ENCODE data around the gene CACNA2D3.
"Not testable (repeated sequence)": the region's sequence is repeated elsewhere in the genome, so short reads cannot be mapped to it uniquely, and the experiment has no call there.

The CACNA2D3 gene

DNA sequence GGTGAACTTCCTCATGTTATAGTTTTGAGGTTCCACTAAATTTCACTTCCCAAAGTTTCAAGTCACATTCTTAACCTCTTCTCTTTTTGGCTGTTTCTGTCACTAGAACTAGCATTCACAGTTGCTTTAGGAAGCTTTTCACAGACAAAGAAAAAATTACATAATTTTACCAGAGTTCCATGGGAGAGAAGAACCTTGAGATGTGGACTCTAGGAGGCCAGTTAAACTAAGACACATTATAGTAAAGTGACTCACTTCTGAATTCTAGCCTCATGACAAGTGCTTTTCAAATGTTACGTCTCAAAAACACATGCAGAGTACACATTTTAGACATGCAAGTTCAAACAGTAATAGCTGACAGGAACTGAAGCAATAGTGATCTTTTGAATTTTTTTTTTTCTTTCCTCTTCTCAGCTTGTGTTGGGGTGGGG, 845.4 kb downstream of the CACNA2D3 start:
- TF ChIP-seq JUND (IDR thresholded peaks at IDR 0.05; ENCODE audit: low read depth) = no peak
- DNase-seq (ENCODE audit: low read depth in 1 of 2, low spot score in 1 of 2) = no peak
- in situ Hi-C loops (cut with HindIII; ENCODE audit: low pct_unique_long_range_greater_than_20kb, low sequenced_read_pairs) = no loop called here

DNA sequence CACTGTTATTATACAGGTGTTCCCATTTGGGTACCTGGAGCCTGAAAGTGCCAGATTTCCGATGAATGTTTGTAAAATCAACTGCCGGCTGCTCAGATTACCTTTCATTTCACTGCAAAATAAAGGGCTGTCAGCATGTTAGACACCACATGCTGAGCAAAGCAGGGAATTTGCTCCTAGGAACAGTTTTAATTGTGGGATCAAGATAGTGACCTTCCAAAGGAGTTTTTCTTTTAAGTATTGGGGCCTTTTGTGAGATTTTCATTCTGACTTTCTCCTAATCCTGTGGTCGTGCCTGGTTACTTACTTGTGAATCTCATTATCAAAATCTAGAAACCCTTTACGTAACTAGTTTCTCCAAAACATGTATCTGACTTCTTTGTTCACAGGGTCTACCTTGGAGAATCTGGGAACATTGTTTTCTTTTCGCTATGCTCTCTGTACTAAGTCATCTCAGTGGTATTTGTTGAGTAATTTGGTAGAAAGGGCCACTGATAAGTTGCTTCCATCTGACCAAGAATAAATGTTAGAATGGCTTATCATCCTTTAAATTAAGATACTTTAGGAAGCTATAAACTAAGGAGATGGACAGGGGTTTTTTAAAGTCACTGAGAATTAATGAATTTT, 846.3 kb downstream of the CACNA2D3 start:
- no peak for TF ChIP-seq JUND (IDR thresholded peaks at IDR 0.05; ENCODE audit: low read depth)
- no peak for DNase-seq (ENCODE audit: low read depth in 1 of 2, low spot score in 1 of 2)
- in situ Hi-C loops (cut with HindIII; ENCODE audit: low pct_unique_long_range_greater_than_20kb, low sequenced_read_pairs) = no loop called here

DNA sequence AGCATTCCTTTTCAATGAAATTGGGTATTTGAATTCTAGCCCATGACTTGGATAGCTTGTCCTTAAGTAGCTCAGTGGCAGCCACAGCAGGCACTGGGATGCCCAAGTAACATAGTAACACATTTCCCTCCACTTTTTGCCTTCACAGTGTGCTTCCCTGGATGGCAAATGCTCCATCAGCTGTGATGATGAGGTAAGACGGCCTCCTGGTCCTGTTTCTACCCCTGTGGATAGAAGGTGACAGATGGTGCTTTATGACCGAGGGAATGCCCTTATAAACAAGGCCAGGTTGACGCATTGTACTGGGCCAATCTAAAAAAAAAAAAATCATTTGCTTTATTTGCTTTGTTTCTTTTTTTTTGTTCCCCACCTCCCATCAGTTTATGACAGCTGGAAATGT, 847.3 kb downstream of the CACNA2D3 start:
- DNase-seq (ENCODE audit: low read depth in 1 of 2, low spot score in 1 of 2) = no peak
- in situ Hi-C loops (cut with HindIII; ENCODE audit: low pct_unique_long_range_greater_than_20kb, low sequenced_read_pairs) = no loop called here
- TF ChIP-seq JUND (IDR thresholded peaks at IDR 0.05; ENCODE audit: low read depth) = no peak

DNA sequence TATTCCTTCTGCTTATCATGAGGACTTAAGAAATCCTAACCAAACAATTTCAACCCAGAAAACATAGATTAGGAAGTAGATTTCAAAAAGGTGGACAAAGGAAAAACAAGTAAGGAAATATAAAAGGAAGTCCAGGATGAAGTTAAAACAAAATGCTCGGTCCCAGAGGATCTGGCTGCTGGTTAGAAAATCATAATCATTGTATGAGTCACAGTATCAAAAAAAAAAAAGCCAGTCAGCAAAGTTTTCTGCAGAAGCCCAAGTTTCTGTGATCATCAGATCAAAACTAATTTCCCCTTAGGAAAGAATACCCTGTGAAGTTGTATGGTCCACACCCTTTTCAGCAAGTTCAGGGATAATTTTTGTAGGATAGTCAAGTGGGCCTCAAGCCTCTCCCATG, 848.5 kb downstream of the CACNA2D3 start:
- no peak for DNase-seq (ENCODE audit: low read depth in 1 of 2, low spot score in 1 of 2)
- no peak for TF ChIP-seq JUND (IDR thresholded peaks at IDR 0.05; ENCODE audit: low read depth)
- in situ Hi-C loops (cut with HindIII; ENCODE audit: low pct_unique_long_range_greater_than_20kb, low sequenced_read_pairs) = no loop called here

DNA sequence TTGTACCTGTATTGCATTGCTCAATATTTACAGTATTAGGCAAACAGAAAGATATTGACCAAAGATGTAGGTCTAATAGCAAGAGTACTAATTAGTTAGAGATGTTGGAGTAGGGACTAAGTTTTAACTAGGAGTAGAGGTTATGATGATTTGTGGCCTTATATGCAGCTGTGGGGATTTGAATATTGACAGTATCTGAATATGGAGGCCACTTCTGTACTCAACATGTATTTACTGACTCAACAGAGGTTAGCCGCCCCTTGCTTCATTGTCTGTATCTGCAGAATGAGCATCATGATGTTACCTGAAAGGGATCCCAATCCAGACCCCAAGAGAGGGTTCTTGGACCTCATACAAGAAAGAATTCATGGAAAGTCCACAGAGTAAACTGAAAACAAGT, 855.1 kb downstream of the CACNA2D3 start:
- no peak for DNase-seq (ENCODE audit: low read depth in 1 of 2, low spot score in 1 of 2)
- TF ChIP-seq JUND (IDR thresholded peaks at IDR 0.05; ENCODE audit: low read depth) = no peak
- in situ Hi-C loops (cut with HindIII; ENCODE audit: low pct_unique_long_range_greater_than_20kb, low sequenced_read_pairs) = no loop called here

DNA sequence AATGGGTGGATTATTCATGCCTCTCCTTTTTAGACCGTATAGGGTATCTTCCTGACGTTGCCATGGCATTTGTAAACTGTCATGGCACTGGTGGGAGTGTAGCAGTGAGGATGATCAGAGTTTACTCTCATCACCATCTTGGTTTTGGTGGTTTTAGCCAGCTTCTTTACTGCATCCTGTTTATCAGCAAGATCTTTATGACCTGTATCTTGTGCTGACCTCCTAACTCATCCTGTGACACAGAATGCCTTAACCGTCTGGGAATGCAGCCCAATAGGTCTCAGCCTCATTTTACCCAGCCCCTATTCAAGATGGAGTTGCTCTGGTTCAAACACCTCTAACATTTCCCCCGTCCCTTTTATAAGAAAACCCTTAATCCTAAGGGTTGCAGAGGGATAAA, 855.6 kb downstream of the CACNA2D3 start:
- in situ Hi-C loops (cut with HindIII; ENCODE audit: low pct_unique_long_range_greater_than_20kb, low sequenced_read_pairs); DNase-seq (ENCODE audit: low read depth in 1 of 2, low spot score in 1 of 2): not testable (repeated sequence)

DNA sequence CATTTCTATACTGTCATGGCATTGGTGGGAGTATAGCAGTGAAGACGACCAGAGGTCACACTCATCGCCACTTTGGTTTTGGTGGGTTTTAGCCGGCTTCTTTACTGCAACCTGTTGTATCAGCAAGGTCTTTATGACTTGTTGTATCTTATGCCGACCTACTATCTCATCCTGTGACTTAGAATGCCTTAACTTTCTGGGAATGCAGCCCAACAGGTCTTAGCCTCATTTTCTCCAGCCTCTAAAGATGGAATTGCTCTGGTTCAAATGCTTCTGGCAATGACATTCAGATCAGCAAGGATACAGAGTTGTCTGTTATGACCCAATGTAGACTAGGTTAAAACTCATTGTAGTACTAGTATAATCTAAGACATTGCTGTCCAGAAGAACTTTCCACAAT, 860.5 kb downstream of the CACNA2D3 start:
- TF ChIP-seq JUND (IDR thresholded peaks at IDR 0.05; ENCODE audit: low read depth) = no peak
- in situ Hi-C loops (cut with HindIII; ENCODE audit: low pct_unique_long_range_greater_than_20kb, low sequenced_read_pairs) = no loop called here
- no peak for DNase-seq (ENCODE audit: low read depth in 1 of 2, low spot score in 1 of 2)

DNA sequence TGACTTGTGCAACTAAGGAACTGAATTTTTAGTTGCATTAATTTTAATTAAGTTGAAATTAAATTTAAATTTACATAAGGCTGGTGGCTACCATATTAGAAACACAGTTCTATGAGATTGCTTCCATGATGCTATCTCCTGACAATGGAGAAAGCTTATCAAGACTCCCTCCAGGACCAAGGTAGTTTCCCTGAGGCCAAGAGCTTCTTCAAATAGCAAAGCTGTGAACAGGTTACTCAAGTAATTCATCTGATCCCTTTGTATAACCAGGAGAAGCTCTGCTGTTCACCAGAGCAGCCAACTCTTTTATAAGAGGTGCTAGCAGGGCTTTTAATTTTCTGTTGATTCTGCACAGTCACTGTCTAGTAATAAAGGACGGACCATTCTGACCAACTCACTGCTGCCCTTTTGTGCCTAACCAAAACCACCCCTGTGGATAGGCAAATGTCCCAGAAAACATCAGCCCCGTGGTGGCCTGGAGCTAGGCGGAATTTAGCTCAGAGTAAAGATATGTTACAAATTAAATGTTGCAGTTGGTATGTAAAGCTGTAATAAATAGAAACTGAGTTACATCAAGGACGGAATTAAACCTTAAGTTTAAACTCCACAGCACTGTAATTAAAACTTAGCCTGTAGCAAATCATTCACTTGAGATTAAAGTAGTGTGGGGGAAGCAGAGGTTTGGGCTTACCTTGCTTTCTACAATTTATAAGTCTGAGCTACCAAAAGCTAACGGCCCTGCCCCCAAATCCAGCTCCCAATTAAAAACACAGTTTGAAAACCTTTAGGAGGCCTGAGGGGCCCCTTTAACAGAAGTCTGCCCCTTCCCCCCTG, 861.1 kb downstream of the CACNA2D3 start:
- TF ChIP-seq JUND (IDR thresholded peaks at IDR 0.05; ENCODE audit: low read depth) = no peak
- no peak for DNase-seq (ENCODE audit: low read depth in 1 of 2, low spot score in 1 of 2)
- in situ Hi-C loops (cut with HindIII; ENCODE audit: low pct_unique_long_range_greater_than_20kb, low sequenced_read_pairs) = no loop called here

DNA sequence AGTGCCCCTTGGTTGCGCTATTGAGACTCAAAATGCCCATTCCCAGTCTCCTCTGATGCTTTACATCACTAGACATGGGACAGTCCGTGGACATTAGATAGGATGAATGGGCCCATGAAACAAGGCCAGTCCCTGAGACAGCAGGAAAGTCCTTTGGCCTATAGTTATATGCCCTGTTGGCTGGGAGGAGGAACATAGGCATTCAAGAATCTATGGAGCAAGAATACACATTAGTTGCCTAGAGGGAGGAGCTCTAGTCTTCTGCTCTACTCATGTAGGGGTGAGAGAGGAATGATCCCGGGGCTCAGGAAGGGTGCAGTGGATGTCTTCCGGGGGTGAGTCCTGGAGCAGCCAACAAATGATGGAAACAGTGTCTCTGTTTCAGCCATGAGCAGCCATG, 863.5 kb downstream of the CACNA2D3 start:
- in situ Hi-C loops (cut with HindIII; ENCODE audit: low pct_unique_long_range_greater_than_20kb, low sequenced_read_pairs) = no loop called here
- DNase-seq (ENCODE audit: low read depth in 1 of 2, low spot score in 1 of 2) = no peak
- TF ChIP-seq JUND (IDR thresholded peaks at IDR 0.05; ENCODE audit: low read depth) = no peak

DNA sequence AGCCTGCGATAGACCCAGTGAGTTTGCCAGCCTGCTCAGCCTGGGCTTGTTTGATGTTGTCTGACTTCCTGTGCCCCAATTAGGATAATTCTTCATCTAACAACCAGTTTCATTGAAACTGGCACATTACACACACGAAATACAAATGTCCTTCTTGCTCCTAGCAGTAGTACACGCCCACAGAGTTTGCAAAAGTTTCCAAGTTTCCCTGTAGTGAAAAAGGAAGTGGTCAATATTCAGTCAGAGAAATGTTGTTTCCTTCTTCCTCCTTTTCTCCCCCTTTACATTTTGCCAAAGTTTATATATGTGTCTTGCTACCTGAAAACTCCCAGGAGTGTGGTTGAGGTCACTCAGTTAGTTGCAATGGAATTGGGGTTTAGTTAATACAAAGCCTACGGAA, 863.9 kb downstream of the CACNA2D3 start:
- in situ Hi-C loops (cut with HindIII; ENCODE audit: low pct_unique_long_range_greater_than_20kb, low sequenced_read_pairs) = no loop called here
- no peak for DNase-seq (ENCODE audit: low read depth in 1 of 2, low spot score in 1 of 2)
- no peak for TF ChIP-seq JUND (IDR thresholded peaks at IDR 0.05; ENCODE audit: low read depth)

DNA sequence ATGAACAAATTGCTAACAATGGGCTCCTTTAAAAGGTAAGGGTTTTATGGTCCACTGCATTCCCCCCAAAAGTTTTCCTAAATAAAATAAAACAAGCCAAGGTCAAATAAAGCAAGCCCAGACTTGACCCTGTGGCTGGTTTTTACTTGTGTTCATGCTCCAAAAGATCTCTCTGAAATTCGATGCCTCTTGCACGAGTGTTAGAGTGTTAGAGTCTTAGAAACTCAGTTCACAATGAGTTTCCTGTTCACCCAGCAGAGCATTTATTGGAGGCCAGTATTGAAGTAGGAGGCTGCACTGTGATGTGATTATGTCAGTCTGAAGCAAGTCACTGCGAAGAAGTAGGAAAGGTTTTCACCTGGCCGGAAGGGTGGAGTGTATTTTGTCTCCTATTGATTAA, 865.4 kb downstream of the CACNA2D3 start:
- no peak for DNase-seq (ENCODE audit: low read depth in 1 of 2, low spot score in 1 of 2)
- TF ChIP-seq JUND (IDR thresholded peaks at IDR 0.05; ENCODE audit: low read depth) = no peak
- in situ Hi-C loops (cut with HindIII; ENCODE audit: low pct_unique_long_range_greater_than_20kb, low sequenced_read_pairs) = no loop called here

DNA sequence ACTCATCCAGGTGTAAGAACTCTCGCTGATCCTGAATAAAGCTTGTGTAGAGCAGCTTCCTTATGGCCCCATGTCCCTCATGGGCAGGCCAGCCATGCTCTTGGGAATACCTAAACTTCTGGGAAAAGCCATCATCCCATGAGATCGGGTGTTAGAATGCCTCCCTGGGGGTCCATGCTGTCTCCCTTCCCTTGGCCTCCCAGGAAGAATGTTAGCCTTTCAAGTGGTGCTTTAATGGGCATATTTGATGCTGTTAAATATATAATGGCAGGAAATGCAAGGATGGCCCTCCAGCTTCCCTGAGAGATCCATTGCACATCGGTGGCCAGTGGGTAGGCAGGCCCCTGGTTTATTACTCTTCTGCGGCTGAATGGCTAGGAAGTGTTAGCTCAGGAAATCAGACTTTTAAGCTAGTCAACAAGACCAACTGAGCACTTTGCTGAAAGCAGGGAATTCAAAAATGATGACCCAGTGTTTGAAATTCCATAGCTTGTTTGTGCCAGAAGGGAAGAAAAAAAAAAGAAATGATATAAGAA, 866.0 kb downstream of the CACNA2D3 start:
- in situ Hi-C loops (cut with HindIII; ENCODE audit: low pct_unique_long_range_greater_than_20kb, low sequenced_read_pairs) = no loop called here
- no peak for TF ChIP-seq JUND (IDR thresholded peaks at IDR 0.05; ENCODE audit: low read depth)
- no peak for DNase-seq (ENCODE audit: low read depth in 1 of 2, low spot score in 1 of 2)

DNA sequence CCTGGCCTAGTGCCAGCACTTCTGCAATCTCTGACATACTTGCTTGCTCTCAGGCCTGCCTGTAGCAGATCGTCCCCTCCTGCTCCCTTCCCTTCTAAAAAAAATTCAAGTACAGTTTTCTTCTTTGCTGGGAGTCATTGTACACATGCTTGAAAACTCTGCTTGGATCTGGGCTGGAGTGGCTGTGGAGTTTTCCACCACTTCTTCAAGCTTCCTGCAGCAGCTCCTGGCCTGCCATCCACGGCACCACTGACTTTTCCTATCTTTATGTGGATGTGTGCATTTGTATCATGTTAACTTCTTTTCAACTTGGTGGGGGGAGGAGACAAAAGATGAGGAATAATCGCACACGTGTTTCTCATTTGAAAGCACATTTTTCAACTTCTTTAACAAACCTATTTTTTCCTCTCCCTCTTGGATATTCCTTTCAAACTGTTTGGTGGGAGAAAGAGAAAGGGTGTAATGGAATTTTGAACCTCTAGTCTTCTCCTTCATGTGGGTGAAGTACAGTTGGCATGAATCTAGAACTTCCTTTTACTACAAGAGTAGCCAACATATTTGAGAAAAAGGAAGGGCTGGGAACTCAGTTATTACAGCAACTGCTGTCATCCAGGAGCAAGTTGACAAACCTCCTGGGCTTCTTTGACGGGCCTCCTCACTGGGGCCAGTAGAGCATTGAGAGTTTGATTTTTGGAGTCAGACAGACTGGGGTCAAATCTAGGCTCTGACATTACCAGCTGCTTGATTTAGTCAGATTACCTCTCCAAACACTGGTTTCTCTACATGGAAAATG, 866.7 kb downstream of the CACNA2D3 start:
- DNase-seq (ENCODE audit: low read depth in 1 of 2, low spot score in 1 of 2) = no peak
- no peak for TF ChIP-seq JUND (IDR thresholded peaks at IDR 0.05; ENCODE audit: low read depth)
- in situ Hi-C loops (cut with HindIII; ENCODE audit: low pct_unique_long_range_greater_than_20kb, low sequenced_read_pairs) = no loop called here

Measured in T47D (cell line).